GM18951 (cell line): ENCODE results near the gene UBA7.
"Not testable (repeated sequence)": the region's sequence is repeated elsewhere in the genome, so short reads cannot be mapped to it uniquely, and the experiment has no call there.

ENCODE experiments used
- POLR2A ChIP-seq: IDR thresholded peaks from 4 replicates; pipeline ENCODE4 v1.6.1; 2011; ENCODE audit warnings: mild to moderate bottlenecking; ENCODE audit not compliant: insufficient read length, insufficient read depth; ENCODE audit errors: extremely low read depth
- in situ Hi-C: fragments of 300-500 bp; cut with MboI; formaldehyde crosslinking; loops from one replicate; pipeline ENCODE4 v1.12.0; 2022; ENCODE audit warnings: low sequenced_read_pairs, mixed read lengths, inconsistent platforms; ENCODE audit not compliant: unreplicated experiment

Gene UBA7

GRCh38 chr3:49839193-49839809 lies 25.5 kb upstream of the UBA7 start:
- in situ Hi-C loops, result no loop called here
- TF ChIP-seq POLR2A, result no peak

- in situ Hi-C loops, result no loop called here
- no peak for TF ChIP-seq POLR2A
Measured at GRCh38 chr3:49831341-49831740, 17.6 kb upstream of the UBA7 start.

DNA sequence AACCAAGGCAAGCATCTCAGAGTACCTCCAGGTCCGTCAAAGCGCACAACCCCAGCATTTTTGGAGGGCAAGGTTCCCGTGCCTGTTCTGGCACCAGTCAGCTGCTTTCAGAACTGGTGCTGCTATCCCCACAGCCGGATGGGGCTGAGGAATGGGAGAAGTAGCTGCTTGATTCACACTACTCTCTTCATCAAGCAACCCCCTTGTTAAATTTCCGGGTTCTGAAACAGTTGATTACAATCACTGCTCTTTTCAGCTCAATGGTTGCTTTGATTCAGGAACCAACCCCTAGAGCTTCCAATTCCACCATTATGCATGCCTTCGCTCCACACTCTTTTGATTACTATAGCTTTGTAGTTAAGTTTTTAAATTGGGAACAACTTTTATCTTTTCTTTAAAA lies 12.3 kb upstream of the UBA7 start:
- in situ Hi-C loops, result no loop called here

DNA sequence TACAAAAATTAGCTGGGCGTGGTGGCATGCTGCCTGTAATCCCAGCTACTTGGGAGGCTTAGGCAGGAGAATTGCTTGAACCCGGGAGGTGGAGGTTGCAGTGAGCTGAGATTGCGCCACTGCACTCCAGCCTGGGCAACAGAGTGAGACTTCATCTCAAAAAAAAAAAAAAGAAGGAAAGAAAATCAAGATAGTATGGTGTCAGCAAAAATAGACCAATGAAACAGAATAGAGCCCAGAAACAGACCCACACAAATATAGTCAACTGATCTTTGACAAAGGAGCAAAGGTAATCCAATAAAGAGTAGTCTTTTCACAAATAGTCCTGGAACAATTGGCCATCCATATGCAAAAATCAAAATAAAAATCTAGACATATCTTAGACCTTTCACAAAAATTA lies 9.4 kb upstream of the UBA7 start:
- in situ Hi-C loops, result not testable (repeated sequence)

More for the DNA sequence above, 12.3 kb upstream of the UBA7 start:
- no peak for TF ChIP-seq POLR2A

- TF ChIP-seq POLR2A, result no peak
- in situ Hi-C loops, result no loop called here
Measured at GRCh38 chr3:49812916-49813496, 747 bp downstream of the UBA7 start.

DNA sequence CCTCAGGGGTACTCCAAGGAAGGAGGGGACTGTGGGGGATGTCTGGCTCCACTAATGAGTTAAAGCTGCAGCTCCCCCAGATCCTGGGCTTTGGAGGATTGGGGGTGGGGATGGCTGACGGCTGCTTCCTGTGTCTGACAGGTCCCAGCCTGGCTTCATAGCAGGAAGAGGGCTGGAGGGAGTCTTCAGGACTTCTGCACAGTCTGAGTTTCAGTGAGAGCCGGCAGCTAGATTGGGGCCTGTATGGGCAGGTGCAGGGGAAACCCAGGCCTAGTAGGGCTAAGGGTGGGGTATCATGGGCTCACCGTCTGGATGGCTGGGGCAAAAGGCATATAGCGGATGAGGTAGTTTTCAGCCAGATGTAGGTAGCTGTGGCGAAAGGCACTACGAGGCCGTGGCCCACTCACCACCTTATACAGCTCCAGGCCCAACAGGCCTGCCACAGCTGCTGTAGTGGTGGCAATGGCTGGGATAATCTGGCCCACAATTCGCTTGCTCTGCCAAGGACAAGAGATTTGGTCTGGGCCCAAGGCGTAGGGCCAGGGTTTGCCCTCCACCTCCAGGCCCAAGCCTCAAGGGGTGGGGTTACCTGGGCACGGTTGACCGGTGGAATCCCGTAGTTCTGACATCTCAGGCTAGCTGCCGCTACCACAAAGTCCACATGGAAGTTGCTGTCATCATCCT lies 6.2 kb downstream of the UBA7 start:
- in situ Hi-C loops, result no loop called here
- no peak for TF ChIP-seq POLR2A

GRCh38 chr3:49806850-49807249 lies 6.9 kb downstream of the UBA7 start:
- TF ChIP-seq POLR2A, result no peak
- in situ Hi-C loops, result no loop called here

- in situ Hi-C loops, result no loop called here
- peak; percentile 40 for TF ChIP-seq POLR2A
Measured at GRCh38 chr3:49805897-49806701, 7.7 kb downstream of the UBA7 start.

GRCh38 chr3:49805367-49805782 lies 8.4 kb downstream of the UBA7 start:
- TF ChIP-seq POLR2A, result no peak
- in situ Hi-C loops, result no loop called here

DNA sequence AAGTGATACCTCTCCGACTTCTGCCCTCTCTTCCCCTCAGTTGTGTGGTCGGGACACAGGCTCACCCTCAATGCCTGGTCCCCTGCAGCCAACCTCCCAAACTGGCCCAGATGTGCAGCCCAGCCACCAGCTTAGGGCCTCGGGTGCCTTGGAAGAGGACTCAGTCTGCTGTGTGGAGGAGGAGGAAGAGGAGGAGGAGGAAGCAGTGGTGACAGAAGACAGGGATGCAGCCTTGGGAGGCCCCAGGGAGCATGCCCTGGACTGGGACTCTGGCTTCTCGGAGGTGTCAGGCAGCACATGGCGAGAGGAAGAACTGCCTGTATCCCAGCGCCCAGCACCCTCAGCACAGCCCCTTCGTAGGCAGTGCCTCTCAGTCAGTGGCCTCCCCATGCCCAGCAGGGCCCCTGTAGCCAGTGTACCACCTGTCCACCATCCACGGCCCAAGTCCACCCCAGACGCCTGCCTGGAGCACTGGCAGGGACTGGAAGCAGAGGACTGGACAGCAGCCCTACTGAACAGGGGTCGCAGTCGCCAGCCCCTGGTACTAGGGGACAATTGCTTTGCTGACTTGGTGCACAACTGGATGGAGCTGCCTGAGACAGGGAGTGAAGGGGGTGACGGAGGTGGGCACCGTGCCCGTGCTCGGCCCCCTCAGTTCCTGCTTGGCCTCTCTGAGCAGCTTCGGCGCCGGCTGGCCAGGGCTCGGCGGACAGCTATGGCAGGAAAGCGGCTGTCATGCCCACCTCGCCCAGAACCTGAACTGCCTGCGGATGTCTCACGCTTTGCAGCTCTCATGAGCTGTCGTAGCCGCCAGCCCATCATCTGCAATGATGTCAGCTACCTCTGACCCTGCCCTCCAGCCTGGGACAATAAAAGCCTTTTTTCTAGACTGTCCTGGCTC lies 9.4 kb downstream of the UBA7 start:
- in situ Hi-C loops, result no loop called here
- TF ChIP-seq POLR2A, result no peak

DNA sequence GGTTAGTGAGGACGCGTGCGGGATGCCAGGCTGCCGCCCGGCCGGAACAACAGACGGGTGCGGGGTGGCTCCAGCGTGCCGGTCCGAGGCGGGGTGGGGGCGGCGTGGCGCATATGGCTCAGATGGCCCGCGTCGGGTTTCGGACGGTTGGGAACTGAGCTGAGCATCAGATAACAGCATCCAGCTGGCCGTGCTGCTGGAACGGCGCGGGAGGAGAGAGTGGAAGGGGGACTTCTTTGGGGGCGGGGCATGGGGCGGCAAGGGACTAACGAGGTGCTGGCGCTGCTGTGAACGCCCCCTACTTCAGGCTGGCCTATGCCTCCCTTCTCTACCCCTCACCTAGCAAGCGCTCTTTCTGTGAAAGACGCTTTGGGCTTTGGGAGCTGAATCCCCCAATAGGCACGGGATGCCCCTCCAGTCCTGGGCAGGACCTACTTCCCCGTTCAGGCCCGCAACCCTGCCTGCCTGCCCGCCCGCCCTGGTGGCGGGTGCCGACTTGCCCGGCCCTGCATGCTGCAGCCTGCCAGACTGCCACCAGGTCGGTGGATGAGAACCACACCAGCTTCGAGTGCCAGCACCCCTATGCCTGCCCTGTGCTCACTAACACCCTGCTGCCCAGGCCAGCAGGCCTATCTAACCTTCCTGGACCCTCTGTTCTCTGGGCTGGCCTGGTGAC lies 10.2 kb downstream of the UBA7 start:
- TF ChIP-seq POLR2A, result peak; percentile 6
- in situ Hi-C loops, result no loop called here
